ENCODE results near the gene ZIC2. TPM values are rescaled to one million over a fixed set of nuclear protein-coding genes. Genes with fewer than 3 reads are reported as not detected.

The ZIC2 gene
- total RNA-seq, 1 experiment from 2014 or later: 44.4 TPM

GRCh38 chr13:99970651-99971575 is 10.7 kb upstream of the ZIC2 start:
- no peak for DNase-seq (ENCODE audit: low read depth, low spot score)
- Histone ChIP-seq H2AFZ (ENCODE audit: low read depth, low read length, poor library complexity, severe bottlenecking) (no peak overlapping the region), H3K4me1 (ENCODE audit: control insufficient read depth in 1 of 2, insufficient read depth in 2 of 2, low read length in 2 of 2) (peaks cover 10 to 33% of the 10 kb centered on the region in 2 experiments), H3K79me2 (ENCODE audit: insufficient read depth, low read length) (peaks cover 42% of the 10 kb centered on the region), H3K9ac (ENCODE audit: low read length) (peak overlapping the region; percentile 96), H3K4me2 (ENCODE audit: low read length) (peak overlapping the region; percentile 79), H3K4me3 (replicated peaks in 1 of 2; ENCODE audit: low read depth in 1 of 2, low read length in 2 of 2) (peak overlapping the region; percentile 62 to 79), H3K9me3 (ENCODE audit: control insufficient read depth in 1 of 2, insufficient read depth in 1 of 2, low read depth in 1 of 2, low read length in 2 of 2) (no peaks in the 10 kb centered on the region), H3K36me3 (ENCODE audit: control insufficient read depth in 1 of 2, insufficient read depth in 2 of 2, low read length in 2 of 2) (peaks cover 0 to 4% of the 10 kb centered on the region in 2 experiments; a peak in 2 of 4 replicates), H3K27me3 (ENCODE audit: insufficient read depth, low read length) (no peaks in the 10 kb centered on the region), H4K20me1 (ENCODE audit: insufficient read depth) (no peaks in the 10 kb centered on the region), H3K9me2 (ENCODE audit: insufficient read depth) (no peaks in the 10 kb centered on the region), H3K27ac (ENCODE audit: low read depth, low read length) (peak overlapping the region; percentile 97)
- ATAC-seq: peak; percentile 52
- ChIA-PET POLR2A (interaction anchor here (0.9 to 3.0 kb wide), 2 partner anchors 10 to 45 kb away, joined by 4 to 21 read pairs; partner anchors contain the start of gene ZIC2), CTCF (interaction anchor here (1.5 kb wide), 1 partner anchor 264 kb away, joined by 3 read pairs; no protein-coding TSS in a partner anchor), RAD21 (ENCODE audit: low non-redundant PET in 1 of 2, low total read pairs in 2 of 2, uncharacterized antibody in 2 of 2, unreplicated experiment in 2 of 2) (interaction anchor here in 1 of 2 experiments (0.6 kb wide), 1 partner anchor 203 kb away, joined by 4 read pairs; no protein-coding TSS in a partner anchor)
- intact Hi-C loops (cut with micrococcal nuclease): loop anchor here (5.0 kb wide), 1 partner anchor 271 kb away; no protein-coding TSS in a partner anchor
- BruUV-seq (replicated peaks): no TSS peak
- TF ChIP-seq EZH2 (IDR thresholded peaks at IDR 0.05) (no peak), POLR2AphosphoS5 (IDR thresholded peaks at IDR 0.05; ENCODE audit: low read depth, low read length) (peak; percentile 71), ZFX (IDR thresholded peaks at IDR 0.05) (peak; percentile 77), CBX3 (IDR thresholded peaks at IDR 0.05; ENCODE audit: low read depth) (no peak), POLR2A (IDR thresholded peaks at IDR 0.05; ENCODE audit: borderline replicate concordance, extremely low read depth, insufficient read depth, insufficient read length) (peak; percentile 51), JUND (IDR thresholded peaks at IDR 0.05) (no peak), SIN3A (IDR thresholded peaks at IDR 0.05; ENCODE audit: low read depth) (no peak)
- TF ChIP-seq, protein P1, sequence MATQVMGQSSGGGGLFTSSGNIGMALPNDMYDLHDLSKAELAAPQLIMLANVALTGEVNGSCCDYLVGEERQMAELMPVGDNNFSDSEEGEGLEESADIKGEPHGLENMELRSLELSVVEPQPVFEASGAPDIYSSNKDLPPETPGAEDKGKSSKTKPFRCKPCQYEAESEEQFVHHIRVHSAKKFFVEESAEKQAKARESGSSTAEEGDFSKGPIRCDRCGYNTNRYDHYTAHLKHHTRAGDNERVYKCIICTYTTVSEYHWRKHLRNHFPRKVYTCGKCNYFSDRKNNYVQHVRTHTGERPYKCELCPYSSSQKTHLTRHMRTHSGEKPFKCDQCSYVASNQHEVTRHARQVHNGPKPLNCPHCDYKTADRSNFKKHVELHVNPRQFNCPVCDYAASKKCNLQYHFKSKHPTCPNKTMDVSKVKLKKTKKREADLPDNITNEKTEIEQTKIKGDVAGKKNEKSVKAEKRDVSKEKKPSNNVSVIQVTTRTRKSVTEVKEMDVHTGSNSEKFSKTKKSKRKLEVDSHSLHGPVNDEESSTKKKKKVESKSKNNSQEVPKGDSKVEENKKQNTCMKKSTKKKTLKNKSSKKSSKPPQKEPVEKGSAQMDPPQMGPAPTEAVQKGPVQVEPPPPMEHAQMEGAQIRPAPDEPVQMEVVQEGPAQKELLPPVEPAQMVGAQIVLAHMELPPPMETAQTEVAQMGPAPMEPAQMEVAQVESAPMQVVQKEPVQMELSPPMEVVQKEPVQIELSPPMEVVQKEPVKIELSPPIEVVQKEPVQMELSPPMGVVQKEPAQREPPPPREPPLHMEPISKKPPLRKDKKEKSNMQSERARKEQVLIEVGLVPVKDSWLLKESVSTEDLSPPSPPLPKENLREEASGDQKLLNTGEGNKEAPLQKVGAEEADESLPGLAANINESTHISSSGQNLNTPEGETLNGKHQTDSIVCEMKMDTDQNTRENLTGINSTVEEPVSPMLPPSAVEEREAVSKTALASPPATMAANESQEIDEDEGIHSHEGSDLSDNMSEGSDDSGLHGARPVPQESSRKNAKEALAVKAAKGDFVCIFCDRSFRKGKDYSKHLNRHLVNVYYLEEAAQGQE (IDR thresholded peaks at IDR 0.05; ENCODE audit: low read depth): no peak
- TF ChIP-seq, protein P2, sequence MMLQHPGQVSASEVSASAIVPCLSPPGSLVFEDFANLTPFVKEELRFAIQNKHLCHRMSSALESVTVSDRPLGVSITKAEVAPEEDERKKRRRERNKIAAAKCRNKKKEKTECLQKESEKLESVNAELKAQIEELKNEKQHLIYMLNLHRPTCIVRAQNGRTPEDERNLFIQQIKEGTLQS (IDR thresholded peaks at IDR 0.05): no peak

Data from HCT116 (cell line).